TTC549 (cell line): ENCODE data around the gene FKBP8.
"Not testable (repeated sequence)": the region's sequence is repeated elsewhere in the genome, so short reads cannot be mapped to it uniquely, and the experiment has no call there.

ENCODE experiments used
- FAIRE-seq: peaks from 2 replicates; lab custom pipeline; 2012; peaks lifted over from hg19 to GRCh38; lab: Jason Lieb, UNC

FKBP8 gene

DNA sequence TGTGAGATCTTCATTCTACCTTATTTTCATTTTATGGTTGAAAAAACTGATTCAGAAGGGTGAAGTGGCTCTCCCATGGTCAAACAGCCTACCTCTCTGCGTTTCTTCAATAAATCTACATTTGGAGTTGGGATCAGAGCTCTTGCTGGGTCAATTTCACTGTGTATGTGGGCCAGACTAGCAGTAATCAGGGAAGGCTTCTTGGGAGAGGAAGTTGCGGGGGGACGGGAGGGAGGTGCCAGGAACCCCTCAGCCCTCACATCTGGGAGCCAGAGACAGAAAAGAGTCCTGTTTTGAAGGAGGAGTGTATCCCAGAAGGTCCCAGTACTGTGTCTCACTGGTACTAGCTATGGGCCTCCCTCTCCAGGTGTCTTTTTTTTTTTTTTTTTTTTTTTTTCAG, 15.2 kb upstream of the FKBP8 start:
- FAIRE-seq: no peak

DNA sequence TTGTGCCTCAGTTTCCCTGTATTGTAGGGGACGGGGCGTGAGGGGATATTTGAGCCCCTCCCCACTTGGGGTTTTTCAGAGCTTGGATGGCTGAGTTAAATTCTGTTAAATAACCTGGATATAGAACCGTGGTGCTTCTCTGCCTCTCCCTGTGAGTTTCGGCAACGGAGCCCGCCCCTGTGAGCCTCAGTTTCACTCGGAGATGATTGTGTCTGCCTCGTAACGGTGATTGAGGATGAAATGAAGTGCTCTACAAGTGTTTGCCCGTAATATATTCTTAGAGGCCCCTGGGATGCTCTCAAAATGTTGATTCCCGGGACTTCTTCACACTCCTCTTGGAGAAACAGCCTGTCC, 14.8 kb upstream of the FKBP8 start:
- no peak for FAIRE-seq

DNA sequence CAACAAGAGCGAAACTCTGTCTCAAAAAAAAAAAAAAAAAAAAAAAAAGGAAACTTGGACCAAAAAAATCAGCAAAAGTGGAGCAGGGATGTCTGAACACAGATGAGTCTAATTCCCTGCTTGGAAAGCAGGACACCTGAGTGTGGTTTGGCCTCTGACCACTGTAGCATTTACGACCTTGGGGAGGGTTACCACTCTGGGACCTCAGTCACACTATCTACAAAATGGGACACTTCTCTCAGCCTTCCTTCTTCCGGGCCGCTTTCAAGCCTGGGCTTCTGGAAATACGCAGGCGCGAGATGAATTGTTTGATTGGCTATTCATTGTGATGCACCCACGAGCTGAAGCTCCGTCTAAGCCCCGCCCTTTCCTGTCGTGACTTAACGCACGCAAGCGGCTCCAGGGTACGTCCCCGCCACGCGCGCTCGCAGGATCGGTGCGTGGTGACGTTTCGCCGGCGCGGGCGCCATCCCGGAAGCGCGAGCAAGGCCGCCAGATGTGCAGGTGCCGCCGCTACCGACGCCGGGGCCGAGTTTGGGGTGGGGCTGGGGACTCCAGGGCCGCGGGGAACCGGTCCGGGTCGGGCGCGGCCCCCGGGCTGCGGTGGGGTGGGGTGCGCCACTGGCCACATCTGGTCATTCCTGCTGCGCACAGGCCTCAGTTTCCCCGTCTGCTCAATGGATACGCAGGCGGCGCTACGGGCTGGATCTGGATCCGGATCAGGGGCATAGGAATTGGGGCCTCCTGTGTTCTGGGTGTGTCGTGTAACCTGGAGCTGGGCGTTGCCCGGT, 14.2 kb upstream of the FKBP8 start, which contains the start of gene KXD1:
Gene KXD1, plus strand, starts transcription at position 460 of the 791 bp plus-strand sequence. CDS start 4,187 bp downstream, outside the sequence.
- FAIRE-seq: peak; percentile 76

DNA sequence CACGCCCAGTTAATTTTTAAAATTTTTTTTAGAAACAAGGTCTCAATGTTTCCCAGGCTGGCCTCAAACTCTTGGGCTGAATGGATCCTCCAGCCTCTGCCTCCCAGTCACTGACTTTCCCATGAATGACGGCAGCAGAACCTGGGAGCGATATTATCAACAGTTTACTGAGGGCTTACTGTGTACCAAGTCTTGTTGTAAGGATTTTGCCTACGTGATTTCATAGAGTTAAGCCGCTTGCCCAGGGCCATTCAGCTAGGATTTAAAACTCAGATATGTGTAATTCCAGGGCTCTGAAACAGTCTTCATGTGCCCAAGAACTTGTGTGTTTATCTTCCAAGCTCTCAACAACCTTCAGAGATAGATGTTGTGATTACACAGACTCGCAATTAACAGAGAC, 8.3 kb upstream of the FKBP8 start:
- no peak for FAIRE-seq

DNA sequence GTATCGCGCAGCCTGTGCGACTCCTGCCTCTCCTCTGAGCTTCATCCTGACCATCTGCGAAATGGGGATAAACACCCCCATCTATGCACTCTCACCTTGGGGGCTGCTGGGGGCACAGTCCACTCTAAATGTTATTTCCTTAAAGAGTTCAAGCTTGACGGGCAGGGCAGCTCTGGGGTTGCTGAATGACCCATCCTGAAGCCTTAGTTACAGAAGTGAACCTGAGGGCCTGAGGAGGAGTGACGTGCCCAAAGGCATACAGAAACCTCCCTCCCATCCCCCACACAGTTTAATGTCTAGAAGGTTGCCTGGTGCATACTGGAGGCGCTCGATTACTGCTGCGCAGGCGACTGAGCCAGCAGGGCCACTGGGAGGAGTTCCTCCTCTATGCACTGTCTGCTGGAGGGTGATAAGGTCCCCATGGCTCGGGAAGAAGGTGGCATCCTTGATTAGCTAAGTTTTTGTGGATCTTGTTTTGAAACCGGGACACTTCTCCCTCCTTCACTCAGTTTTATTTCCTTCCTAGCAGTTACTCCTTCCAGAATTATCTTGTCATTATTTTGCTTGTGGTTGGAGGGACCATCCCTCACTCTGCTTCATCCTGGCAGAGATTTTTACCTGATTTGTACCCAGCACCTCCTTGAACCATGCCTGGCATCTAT, 572 bp upstream of the FKBP8 start:
- FAIRE-seq: no peak

DNA sequence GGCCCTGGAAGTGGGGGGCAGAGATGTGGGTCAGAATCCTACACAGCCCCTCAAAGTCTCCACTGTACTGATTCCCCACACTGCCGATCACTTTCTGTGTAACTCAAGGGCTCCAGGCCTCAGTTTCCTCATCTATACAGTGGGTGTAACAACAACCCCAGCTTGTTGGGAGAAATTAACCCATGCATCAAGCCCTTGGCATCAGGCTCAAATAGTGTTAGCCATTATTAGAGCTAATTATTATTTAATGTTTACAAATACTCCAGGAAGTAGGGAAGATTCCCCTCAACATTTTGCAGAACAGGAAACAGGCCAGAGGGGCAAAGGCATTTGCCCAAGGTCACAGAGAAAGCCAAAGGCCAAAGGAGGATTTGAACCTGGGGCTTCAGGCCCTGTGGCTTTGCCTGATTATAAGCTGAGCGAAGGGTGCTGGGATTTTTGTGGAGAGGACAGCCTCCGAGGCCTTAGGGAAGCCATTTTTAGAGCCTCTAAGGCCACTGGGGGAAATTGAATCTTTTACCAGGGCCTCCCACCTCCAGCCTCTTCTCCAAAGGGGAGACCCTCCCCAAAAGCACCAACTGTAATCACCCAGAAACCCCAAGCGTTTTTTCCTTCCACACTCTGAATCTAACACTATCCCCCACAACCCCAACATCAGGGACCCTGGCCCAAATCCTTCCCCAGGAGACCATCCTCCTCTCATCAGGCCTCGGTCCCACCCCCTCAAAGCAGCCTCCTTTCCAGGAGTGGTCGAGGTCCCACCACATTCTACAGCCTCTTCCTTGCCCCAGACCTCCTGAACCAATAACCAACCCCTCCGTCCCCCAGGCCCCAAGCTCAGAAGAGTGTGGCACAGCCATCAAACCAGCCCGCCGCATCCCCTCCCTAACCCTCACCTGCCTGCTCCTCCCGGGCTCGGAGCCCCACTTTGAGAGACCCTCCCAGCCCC, 1.1 kb downstream of the FKBP8 start:
- FAIRE-seq: no peak

DNA sequence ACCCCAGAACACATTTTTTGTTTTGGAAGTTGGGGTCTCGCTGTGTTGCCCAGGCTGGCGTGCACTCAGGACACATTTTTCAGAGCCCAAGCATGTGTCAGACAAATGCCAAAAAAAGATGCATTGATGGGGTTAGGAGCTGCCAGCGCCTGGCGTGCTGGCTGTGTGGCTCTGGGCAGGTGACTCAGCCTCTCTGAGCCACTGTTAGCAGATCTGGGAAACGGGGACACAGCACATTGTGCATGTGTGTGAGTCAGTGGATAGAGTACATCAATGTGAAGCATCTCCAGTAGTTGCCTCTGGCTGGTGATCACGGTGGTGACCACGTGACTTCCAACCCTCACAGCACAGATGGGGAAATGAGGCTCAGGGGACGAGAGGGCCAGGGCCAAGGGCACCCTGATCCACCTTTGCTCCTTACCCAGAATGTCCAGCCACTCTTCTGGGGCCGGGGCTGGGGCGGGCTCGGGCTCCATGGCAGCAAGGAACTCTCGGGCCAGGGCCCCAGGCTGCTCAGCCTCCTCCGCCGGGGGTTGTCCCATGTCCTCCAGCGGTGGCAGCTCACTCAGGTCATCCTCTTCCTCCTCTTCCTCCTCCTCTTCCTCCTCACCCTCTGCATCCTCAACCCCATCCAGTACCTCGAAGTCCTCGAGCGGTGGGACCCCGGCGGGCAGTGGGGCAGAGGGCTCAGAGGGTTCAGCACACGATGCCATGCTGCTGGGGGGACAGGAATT, 1.9 kb downstream of the FKBP8 start:
- no peak for FAIRE-seq

DNA sequence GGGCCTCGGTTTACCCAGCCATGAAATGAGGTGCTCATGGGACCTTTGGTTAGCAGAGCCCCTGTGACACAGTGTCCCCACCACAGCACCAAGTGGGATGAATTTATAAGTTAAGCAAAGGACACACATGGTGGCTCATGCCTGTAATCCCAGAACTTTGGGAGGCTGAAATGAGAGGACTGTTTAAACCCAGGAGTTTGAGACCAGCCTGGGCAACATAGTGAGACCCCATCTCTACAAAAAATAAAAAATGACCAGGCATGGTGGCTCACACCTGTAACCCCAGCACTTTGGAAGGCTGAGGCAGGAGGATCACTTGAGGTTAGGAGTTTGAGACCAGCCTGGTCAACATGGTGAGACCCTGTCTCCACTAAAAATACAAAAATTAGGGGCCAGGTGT, 3.2 kb downstream of the FKBP8 start:
- not testable (repeated sequence) for FAIRE-seq

DNA sequence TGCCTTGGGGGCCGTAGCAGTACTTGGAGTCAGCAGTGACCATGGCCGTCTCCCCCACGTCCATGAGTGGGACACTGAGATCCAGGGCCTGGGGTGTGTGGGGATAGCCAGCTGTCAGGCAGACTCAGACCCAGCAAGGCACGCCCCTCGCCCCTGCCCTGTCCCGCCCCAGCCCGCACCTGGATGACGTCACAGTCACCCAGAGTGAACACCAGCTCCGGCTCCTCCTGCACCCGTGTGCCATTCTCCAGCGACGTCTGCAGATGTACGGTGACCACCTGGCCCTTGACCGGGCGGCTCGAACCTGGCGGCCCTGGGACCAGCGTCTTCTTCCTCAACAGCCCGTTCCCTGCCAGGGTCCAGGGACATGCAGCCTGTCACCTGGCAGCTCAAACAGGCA, 4.0 kb downstream of the FKBP8 start:
- FAIRE-seq: no peak

DNA sequence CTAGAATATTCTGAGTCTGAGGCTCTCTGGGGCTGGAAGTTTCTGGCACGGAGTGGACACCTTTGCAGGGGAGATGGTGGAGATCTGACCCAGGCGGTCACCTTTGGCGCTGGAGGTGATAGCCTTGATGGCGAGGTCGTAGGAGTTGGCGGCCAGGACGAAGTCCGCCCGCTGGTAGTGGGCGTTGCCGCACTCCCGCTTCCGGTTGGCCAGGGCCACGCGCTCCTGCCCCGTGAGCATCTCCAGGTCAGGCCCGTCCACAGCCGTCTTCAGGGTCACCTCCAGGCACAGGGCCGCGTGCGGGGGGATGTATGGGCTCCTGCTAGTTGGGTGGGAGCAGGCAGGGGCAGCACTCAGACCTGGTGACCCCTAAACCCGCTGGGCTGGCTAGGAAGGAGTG, 5.3 kb downstream of the FKBP8 start:
- FAIRE-seq: no peak

DNA sequence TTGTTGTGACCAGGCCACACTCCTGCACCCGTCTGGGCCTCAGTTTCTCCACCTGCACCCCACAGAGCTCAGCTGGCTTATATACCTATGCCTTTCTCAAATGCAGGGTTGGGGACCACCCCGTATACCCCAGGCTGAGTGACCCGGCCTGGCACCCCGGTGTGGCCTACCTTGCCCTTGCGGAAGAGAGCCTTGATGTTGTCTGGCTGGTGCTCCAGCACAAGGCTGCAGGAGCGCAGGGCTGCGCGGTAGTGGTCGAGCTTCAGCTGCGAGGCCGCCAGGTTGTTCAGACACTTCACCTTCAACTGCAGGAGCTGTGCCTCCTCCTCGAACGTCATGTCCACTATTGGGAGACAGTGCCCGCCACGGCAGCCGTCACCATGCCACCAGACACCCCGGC, 5.9 kb downstream of the FKBP8 start:
- no peak for FAIRE-seq

DNA sequence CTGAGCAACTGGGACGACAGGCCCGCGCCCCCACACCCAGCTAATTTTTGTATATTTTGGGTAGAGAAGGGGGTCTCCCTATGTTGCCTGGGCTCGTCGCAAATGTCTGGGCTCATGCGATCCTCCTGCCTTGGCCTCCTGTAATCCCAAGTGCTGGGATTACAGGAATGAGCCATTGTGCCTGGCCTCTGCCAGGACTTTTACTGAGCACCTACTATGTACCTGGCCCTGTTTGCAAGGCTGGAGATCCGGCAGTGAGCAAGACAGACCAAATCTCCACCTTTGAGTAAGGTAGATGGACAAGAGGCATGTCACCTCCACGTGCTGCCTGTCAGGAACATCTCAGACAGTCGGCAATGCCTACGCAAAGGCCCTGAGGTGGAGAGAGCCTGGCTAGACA, 6.9 kb downstream of the FKBP8 start:
- no peak for FAIRE-seq

DNA sequence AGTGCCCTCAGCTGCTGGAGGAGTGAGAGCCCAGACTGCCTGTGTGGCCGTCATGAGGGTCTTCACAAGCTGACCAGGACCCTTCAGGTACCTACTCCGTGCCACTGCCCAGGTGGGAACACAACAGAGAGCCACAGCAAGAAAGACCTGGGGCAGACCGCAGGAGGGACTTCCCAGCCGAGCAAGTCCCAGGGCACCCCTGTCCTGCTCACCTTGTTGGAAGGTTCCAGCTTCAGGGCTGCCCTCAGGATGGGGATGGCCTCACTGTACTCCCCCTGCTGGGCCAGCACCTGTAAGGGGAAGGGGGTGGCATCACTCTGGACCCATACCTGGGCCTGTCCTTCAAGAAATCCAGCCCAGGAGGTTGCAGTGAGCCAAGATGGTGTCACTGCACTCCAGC, 10.3 kb downstream of the FKBP8 start:
- FAIRE-seq: no peak

DNA sequence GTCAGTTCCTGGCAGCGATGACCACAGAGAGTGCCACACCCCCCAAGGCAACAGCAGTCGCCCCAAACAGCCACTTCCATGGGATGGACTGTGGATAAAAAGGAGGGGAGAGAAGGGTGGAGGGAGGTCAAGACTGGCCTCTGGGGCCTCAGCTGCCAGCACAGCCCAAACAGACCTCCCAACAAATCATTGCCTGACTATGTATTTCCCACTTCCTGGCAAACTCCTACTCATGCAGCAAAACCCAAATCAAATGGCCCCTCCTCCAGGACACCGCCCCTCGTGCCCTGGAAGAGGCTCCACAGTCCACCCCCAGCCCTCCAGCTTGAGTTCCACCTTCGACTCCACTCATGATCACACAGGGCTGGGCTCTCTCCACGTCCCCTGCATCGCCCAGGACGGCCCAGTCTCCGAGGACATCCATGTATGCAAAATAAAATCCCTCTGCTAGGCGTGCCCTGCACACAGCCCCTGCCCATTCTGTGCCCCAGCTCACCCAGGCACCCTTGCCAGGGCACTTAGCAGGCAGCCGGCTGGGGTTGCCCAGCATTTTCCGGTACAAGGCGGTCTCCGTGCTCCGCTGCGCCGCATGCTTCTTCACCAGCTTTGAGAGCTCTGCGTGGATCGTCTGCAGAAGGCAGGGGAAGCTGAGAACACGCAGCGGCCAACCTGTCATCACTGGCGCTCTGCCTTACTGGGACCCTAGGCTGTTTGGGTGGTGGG, 11.0 kb downstream of the FKBP8 start:
- FAIRE-seq: no peak

DNA sequence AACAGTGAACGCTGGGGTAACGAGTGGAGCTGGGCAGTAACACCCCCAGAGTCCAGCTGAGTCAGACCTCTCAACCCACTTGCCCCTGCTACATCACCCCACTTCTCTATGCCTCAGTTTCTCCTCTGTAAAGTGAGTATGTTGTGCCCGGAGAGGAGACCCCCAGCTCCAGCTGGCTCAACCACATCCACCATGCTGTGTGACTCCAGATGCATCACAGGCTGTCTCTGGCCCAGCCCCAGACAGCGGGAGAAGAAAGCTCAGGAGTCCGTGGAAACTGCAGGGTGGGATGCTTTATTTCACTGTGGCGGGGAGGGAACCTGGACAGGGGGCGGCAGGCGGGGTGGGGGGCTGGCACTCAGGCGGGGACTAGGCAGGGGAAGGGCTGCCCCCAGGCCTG, 11.9 kb downstream of the FKBP8 start:
- FAIRE-seq: no peak

DNA sequence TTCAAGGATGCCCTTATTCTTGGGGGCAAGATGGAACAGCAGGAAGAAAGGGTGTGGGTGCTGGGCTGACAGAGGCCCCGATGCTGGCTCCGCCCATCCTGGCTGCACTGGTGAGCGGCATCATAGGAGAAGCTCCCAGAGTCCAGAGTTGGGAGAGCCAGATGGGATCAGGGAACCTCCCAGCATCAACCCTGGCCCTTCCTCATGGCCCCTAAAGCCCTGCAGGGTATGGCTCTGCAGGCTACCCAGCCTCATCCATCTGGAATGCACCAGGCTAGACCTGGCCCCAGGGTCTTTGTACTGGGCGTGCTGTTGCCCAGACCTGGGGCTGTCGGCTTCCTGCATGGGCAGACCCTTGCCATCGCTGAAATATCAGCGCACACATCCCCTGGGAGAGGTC, 13.6 kb downstream of the FKBP8 start:
- FAIRE-seq: no peak

DNA sequence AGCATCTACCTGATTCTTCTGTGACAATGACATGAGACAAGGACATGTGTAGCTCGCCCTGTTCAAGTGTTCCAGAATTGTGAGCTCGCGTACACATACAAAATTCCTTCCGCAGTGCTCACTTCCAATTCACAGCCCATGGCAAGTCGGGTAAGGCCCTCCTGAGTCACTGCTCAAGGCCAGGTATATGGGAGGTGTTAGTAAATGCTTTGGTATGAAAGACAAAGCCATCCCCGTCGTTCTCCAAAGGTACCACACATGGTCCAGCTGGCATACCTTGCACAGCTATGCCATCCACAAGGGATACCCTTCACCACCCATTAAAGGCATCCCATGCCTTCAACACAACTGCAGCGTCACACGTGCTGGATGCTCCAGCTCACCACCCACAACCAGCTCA, 17.1 kb downstream of the FKBP8 start:
- no peak for FAIRE-seq

DNA sequence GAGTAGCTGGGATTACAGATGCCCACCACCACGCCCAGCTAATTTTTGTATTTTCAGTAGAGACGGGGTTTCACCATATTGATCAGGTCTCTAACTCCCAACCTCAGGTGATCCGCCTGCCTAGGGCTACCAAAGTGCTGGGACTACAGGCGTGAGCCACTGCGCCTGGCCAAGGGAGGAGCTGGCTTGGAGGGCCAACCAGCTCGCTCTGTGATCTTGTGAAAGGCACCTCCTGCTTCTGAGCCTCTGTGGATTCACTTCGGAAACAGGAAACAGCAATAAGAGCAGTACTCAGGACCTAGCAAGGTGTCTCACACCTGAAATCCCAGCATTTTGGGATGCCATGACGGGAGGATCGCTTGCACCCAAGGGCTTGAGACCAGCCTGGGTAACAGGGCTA, 19.5 kb downstream of the FKBP8 start:
- no peak for FAIRE-seq

DNA sequence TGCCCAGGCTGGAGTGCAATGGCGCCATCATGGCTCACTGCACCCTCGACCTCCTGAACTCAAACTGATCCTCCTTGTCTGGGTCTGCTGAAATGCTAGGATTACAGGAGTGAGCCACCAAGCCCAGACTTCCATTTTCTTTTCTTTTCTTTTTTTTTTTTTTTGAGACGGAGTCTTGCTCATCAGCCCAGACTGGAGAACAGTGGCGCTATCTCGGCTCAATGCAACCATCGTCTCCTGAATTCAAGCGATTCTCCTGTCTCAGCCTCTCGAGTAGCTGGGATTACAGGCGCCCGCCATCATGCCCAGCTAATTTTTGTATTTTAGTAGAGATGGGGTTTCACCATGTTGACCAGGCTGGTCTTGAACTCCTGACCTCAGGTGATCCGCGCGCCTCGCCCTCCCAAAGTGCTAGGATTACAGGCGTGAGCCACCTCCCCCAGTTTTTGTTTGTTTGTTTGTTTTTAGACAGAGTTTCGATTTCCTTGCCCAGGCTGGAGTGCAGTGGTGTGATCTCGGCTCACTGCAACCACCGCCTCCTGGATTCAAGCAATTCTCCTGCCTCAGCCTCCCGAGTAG, 20.4 kb downstream of the FKBP8 start:
- FAIRE-seq: not testable (repeated sequence)

DNA sequence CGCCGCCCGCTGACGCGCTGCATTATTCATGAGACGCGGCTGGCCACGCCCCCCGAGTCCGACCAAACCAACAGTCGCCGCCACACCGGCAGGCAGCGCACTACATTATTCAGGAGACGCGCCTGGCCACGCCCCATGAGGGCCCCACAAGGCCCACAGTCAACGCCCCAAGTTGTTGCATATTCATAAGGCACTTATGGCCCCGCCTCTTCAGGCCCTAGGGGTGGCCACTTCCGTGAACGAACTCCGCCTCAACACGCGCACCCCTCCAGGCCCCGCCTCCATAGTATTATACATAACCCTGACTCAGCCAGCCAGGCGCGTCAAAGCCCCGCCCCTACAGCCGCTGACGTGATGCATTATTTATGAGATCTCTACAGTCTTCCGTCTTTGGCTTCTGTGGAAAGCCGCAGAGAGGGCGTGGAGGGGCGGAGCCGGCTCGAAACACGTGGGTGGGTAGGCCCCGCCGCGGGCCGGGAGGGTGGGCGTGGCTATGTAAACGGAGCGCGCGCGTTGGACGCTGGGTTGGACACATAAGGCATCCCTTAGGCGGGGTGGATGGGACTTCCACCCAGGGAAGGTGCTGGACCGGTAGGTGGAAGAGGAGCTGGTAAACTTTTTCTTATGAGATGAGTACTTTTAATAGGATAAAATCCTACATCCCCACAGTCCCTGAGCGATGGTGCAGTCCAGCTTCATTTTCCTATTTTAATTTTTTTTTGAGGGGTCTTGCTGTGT, 21.1 kb downstream of the FKBP8 start:
- peak; percentile 97 for FAIRE-seq
